Adrenal gland (tissue), 12 donors: ENCODE data around the gene INSL3. TPM values are rescaled to one million over a fixed set of nuclear protein-coding genes. Genes with fewer than 3 reads are reported as not detected.

ENCODE experiments used
- DNase-seq, 7 donors: peaks; one replicate each; pipeline ENCODE4 v3.0.0-alpha.2; 2019 to 2020
- H3K27ac ChIP-seq, 5 donors: fragments of 200-600 bp; sonication (generic) in 4 of 5; 1 replicate in 3 of 5; 2 replicates in 2 of 5; pipeline versions ENCODE4 v1.5.1 to v1.8.0; 2016 to 2020; ENCODE audit warnings: mild to moderate bottlenecking in 1 of 5
- H3K27me3 ChIP-seq: fragments of 200-600 bp; 2 replicates; pipeline ENCODE4 v1.8.0; 2021
- H3K36me3 ChIP-seq, 2 donors: fragments of 200-600 bp; replicated peaks in 1 of 2; 1 replicate in 1 of 2; 2 replicates in 1 of 2; pipeline versions ENCODE4 v1.5.1 to v1.8.0; 2018 to 2022
- H3K4me1 ChIP-seq, 2 donors: fragments of 200-600 bp; replicated peaks in 1 of 2; 1 replicate in 1 of 2; 2 replicates in 1 of 2; pipeline versions ENCODE4 v1.5.1 to v1.8.0; 2018 to 2021
- H3K4me3 ChIP-seq, 4 donors: fragments of 200-600 bp; sonication (generic) in 3 of 4; one replicate each; pipeline ENCODE4 v1.5.1; 2016 to 2018
- H3K9me3 ChIP-seq, 3 donors: fragments of 200-600 bp; sonication (generic) in 1 of 3; replicated peaks in 1 of 3; 1 replicate in 2 of 3; 2 replicates in 1 of 3; pipeline versions ENCODE4 v1.5.1 to v1.8.0; 2016 to 2021
- POLR2A ChIP-seq, 2 donors: fragments of 450-650 bp; IDR thresholded peaks; one replicate each; pipeline ENCODE4 v1.6.1; 2017; ENCODE audit warnings: antibody characterized with exemption in 2 of 2, mild to moderate bottlenecking in 2 of 2, moderate library complexity in 1 of 2
- WGBS, 4 donors: extraction: QIAGEN DNeasy Blood & Tissue Kit in 2 of 4; methylation state at CpG; one replicate each; pipeline versions ENCODE4 v1.1.5 to v1.1.7; 2013 to 2017; 5-methylcytosine and 5-hydroxymethylcytosine counted together
- intact Hi-C, 2 donors: fragments of 100-400 bp; cut with DNase I; formaldehyde crosslinking; loops; one replicate each; pipeline versions ENCODE4 v1.14.1 to v1.15.0; 2022 to 2023
- polyA plus RNA-seq, 3 donors: library from polyadenylated mRNA; stranded (reverse); fragments of 200-250 nt in 2 of 3; fragments of 350-450 nt in 1 of 3; fragmentation: Illumina TruSeq in 1 of 3; extraction: RNeasy Lipid Tissue Mini Kit (QIAGEN cat#74804) in 1 of 3; gene quantifications; one replicate each; pipeline ENCODE4 v1.2.3, GENCODE V29; 2013 to 2014
- total RNA-seq, 9 donors: library from RNA; depleted of rRNA in 4 of 9; stranded (reverse); fragments of >200 nt in 4 of 9; fragments of 120-200 nt in 1 of 9; fragmentation: NEBNext Ultra II Directional in 1 of 9; extraction: Animal tissue kit (Norgen Biotek cat#: 25700) in 1 of 9; gene quantifications; one replicate each; pipeline versions ENCODE4 v1.1.0 to v1.2.4, GENCODE V29; 2013 to 2023
- TF ChIP-seq, protein P1 (sequence below), 6 experiments: fragments of 450-650 bp in 4 of 6; fragments of 200-600 bp in 2 of 6; sonication (generic) in 1 of 6; IDR thresholded peaks; 1 replicate in 5 of 6; 2 replicates in 1 of 6; pipeline versions ENCODE4 v1.5.1 to v1.8.0; 2016 to 2021; ENCODE audit warnings: antibody characterized with exemption in 6 of 6, mild to moderate bottlenecking in 2 of 6, moderate library complexity in 1 of 6
- donor health status: healthy with polysubstance abuse.
- donor health status: Bipolar disorder and iron deficiency.
- donor health status: DM: yes; HTN: yes; CAD: no.
- donor health status: DM: no; HTN: no; CAD: no.
- donor health status: DM: no; HTN: no; CAD: no.
- donor health status: DM: yes; HTN: yes; CAD: no.

INSL3 gene
- total and polyA plus RNA-seq, 12 donors: 0.17 to 0.40 (median 0.28) TPM; not detected in 8

DNA sequence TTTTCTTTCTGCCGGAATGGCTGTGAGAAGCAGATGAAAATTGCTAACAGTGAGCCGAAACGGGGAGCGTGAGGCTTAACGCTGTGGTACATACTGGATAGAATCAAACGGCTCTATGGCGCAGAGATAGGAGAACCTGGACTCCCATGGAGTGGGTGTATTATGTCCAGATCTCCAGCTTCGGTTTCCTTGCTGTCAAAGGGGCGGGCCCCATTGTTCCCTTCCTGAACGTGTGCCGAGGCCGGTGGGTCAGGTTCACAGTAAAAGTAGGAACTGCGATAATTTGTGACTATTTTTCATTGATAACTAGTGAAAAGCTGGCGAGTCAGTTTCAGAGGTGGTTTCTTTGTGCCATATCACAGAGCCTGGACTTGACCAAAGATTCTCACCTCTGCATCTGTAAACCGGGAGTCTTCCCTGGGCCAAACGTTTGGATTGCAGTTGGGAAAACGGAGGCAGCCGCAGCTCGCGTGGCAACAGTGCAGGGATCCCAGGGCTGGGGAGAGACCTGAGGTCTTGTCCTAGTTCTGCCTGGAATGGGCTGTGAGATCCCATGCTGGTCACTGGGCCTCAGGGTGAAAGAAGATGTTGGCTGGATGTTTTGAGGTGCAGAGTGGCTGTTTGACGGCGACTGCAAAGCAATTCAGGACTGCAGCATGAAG lies 39.1 kb upstream of the INSL3 start:
- H3K36me3 ChIP-seq: peaks cover 0 to 36% of the 10 kb centered on the region in 2 donors
- 1% methylated on average over 22 of the region's 22 CpGs for WGBS, 4 donors
- H3K27ac ChIP-seq: peak overlapping the region; percentile 52 to 91 (median 77)
- intact Hi-C loops: loop anchor here in 1 of 2 donors (5.0 kb wide), 1 partner anchor 72 kb away; the partner anchor contains the start of gene CCDC124
- H3K4me3 ChIP-seq: peak overlapping the region; percentile 38 to 95 (median 78)
- H3K9me3 ChIP-seq: no peaks in the 10 kb centered on the region
- H3K27me3 ChIP-seq: no peaks in the 10 kb centered on the region
- H3K4me1 ChIP-seq: peaks cover 8 to 23% of the 10 kb centered on the region in 2 donors
- peak in 1 of 7 donors; percentile 34 for DNase-seq
- no peak for TF ChIP-seq POLR2A (IDR thresholded peaks at IDR 0.05)
- TF ChIP-seq, protein P1, sequence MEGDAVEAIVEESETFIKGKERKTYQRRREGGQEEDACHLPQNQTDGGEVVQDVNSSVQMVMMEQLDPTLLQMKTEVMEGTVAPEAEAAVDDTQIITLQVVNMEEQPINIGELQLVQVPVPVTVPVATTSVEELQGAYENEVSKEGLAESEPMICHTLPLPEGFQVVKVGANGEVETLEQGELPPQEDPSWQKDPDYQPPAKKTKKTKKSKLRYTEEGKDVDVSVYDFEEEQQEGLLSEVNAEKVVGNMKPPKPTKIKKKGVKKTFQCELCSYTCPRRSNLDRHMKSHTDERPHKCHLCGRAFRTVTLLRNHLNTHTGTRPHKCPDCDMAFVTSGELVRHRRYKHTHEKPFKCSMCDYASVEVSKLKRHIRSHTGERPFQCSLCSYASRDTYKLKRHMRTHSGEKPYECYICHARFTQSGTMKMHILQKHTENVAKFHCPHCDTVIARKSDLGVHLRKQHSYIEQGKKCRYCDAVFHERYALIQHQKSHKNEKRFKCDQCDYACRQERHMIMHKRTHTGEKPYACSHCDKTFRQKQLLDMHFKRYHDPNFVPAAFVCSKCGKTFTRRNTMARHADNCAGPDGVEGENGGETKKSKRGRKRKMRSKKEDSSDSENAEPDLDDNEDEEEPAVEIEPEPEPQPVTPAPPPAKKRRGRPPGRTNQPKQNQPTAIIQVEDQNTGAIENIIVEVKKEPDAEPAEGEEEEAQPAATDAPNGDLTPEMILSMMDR (IDR thresholded peaks at IDR 0.05): no peak

DNA sequence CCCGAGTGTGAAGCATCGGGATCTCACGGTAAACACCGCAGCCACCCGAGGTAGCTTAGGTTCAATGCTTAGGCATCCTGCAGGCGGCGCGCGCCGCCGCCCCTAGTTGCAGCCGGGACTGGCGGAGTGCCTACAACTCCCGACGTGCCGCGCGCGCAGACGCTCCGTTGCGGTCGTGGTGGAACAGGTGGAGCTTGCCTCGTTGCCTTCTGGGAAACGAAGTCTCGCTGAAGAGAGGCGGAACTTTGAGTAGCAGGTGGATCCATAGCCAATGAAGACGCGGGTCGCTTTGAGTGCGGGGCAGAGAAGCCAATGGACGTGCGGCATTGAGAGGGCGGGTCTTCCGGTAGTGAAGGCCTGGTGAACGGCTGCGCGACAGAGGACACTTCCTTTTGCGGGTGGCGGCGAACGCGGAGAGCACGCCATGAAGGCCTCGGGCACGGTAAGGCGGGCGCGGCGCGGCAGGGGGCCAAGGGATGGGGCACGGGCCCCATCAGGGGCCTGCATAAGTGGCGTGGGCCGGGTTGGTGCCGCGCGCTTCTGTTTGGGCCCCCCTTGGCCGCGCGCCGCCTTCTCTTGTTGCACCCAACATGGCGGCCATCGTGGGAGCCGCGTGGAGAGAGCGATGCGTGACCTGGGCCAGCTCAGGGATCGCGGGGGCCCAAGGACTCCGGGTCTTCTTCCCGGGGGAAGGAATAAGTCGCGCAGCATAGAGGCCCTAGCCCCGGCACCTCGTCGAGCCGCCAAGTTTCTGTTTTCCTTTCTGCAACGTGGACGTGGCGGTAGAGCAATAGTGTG lies 38.4 kb upstream of the INSL3 start, which contains the start of gene RPL18A:
TSS of gene RPL18A (plus strand) at position 378 of the 798 bp plus-strand sequence. CDS start at position 425, 47 bp downstream.
- DNase-seq: peak; percentile 98 to 100 (median 99)
- TF ChIP-seq, protein P1 (IDR thresholded peaks at IDR 0.05): peak; percentile 68 to 91 (median 86)
- peak; percentile 90 to 92 for TF ChIP-seq POLR2A (IDR thresholded peaks at IDR 0.05)
- H3K9me3 ChIP-seq: no peaks in the 10 kb centered on the region
- H3K4me3 ChIP-seq: peak within 1 kb of the TSS; percentile 38 to 95 (median 78)
- peak within 1 kb of the TSS; percentile 52 to 91 (median 77) for H3K27ac ChIP-seq
- H3K27me3 ChIP-seq: no peaks in the 10 kb centered on the region
- H3K36me3 ChIP-seq: peaks cover 0 to 35% of the 10 kb centered on the region in 2 donors
- WGBS, 4 donors: 0% methylated on average over 23 to 80 of the region's 80 CpGs
- intact Hi-C loops: loop anchor here (2.0 to 10.0 kb wide), 3 partner anchors 73 to 75 kb away; partner anchors contain the start of gene CCDC124 (in 2 of the 2)
- peaks cover 8 to 23% of the 10 kb centered on the region in 2 donors for H3K4me1 ChIP-seq

DNA sequence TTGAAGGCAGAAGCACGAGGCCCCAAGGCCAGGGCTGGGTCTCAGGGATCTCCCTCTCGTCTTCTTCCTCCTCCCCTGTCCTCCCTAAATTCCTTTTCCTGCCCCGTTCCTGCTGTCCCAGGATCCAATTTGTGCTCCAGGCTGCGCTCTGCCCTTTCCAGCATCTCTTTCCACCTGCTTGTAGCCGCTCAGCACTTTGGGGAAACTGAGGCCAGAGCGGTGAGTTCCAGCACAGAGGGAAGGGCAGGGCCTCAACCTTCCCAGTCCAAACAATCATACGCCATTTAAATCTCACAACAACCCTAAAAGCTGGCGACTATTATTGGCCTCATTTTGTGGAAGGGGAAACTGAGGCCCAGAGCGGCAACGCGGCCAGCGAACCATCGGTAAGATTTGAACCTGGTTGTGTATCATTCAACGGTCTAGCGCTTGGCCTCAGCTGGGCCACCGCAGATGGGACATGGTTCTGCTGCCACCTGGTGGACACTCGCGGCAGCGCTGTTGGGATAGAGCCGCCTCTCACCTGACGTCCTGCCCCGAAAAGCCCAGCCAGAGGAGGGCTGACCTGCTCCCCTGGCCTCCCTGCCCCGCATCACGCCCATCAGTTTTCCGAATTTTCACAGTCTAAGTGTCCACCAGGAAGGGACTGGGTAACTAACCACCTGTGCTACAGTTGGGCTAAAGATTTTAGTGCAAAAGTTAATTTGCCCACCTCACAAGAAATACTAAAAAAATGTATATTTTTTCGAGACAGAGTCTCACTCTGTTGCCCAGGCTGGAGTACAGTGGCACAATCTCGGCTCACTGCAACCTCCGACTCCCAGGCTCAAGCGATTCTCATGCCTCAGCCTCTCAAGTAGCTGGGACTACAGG lies 34.2 kb upstream of the INSL3 start:
- WGBS, 4 donors: 10 to 16% (median 13%) methylated on average over 23 to 29 of the region's 29 CpGs
- no peaks in the 10 kb centered on the region for H3K9me3 ChIP-seq

More for the DNA sequence above, 34.2 kb upstream of the INSL3 start:
- no peak for TF ChIP-seq POLR2A (IDR thresholded peaks at IDR 0.05)
- TF ChIP-seq, protein P1 (IDR thresholded peaks at IDR 0.05): peak; percentile 87 to 98 (median 92)
- H3K4me3 ChIP-seq: no peak overlapping the region
- intact Hi-C loops: loop anchor here in 1 of 2 donors (10.0 kb wide), 1 partner anchor 71 kb away; no protein-coding TSS in a partner anchor
- H3K27ac ChIP-seq: no peak overlapping the region
- H3K27me3 ChIP-seq: no peaks in the 10 kb centered on the region
- peak; percentile 80 to 93 (median 89) for DNase-seq
- no peaks in the 10 kb centered on the region for H3K36me3 ChIP-seq
- peaks cover 0 to 1% of the 10 kb centered on the region in 2 donors for H3K4me1 ChIP-seq
